Measurements from ENCODE around the gene PRAMEF25.
"Not testable (repeated sequence)": the region's sequence is repeated elsewhere in the genome, so short reads cannot be mapped to it uniquely, and the experiment has no call there.

PRAMEF25 gene

DNA sequence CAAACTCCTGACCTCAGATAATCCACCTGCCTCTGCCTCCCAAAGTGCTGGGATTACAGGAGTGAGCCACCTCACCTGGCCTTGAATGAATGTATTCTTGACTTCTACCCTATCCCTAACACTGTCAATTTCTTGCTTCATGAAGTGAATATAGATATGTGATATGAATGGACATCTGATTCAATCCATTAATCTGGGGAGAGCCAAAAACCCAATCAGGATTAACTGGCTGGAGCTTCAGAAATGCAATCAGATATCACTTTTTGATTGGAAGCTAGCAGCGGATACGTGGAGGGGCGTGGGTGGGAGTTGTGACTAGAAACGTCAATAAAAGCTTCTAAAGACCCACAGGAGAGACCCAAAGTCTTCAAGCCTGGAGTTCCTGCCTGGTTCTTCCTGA is at the start of gene PRAMEF25:
Gene PRAMEF25 (plus strand): TSS at position 301 of the 400 bp plus-strand sequence. CDS start 2,920 bp downstream, outside the sequence.
- not testable (repeated sequence) for DNase-seq (ENCODE audit: low read depth)

DNA sequence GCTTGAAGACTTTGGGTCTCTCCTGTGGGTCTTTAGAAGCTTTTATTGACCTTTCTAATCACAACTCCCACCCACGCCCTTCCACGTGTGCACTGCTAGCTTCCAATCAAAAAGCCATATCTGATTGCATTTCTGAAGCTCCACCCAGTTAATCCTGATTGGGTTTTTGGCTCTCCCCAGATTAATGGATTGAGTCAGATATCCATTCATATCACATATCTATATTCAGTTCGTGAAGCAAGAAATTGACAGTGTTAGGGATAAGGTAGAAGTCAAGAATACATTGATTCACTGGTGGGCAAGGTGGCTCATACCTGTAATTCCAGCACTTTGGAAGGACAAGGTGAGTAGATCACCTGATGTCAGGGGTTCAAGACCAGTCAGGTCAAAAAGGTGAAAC is 14.1 kb upstream of the PRAMEF25 start, which contains the start of gene PRAMEF27:
Gene PRAMEF27 (minus strand): TSS at position 101 of the 400 bp plus-strand sequence. CDS start 2,916 bp downstream, outside the sequence.
- DNase-seq (ENCODE audit: low read depth): not testable (repeated sequence)

DNA sequence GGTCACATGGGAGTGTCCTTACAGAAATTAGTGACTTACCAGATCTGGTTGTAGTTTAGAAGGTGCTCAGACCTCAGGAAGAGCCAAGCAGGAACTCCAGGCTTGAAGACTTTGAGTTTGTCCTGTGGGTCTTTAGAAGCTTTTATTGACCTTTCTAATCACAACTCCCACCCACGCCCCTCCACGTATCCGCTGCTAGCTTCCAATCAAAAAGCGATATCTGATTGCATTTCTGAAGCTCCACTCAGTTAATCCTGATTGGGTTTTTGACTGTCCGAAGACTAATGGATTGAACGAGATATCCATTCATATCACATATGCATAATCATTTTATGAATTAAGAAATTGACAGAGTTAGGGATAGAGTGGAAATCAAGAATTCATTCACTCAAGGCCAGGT is 46.2 kb downstream of the PRAMEF25 start, which contains the start of gene HNRNPCL2:
Gene HNRNPCL2 (minus strand): TSS at position 101 of the 400 bp plus-strand sequence. CDS start 454 bp downstream, outside the sequence.
- not testable (repeated sequence) for DNase-seq (ENCODE audit: low read depth)
